ENCODE data around the gene HAO1.

Gene HAO1

DNA sequence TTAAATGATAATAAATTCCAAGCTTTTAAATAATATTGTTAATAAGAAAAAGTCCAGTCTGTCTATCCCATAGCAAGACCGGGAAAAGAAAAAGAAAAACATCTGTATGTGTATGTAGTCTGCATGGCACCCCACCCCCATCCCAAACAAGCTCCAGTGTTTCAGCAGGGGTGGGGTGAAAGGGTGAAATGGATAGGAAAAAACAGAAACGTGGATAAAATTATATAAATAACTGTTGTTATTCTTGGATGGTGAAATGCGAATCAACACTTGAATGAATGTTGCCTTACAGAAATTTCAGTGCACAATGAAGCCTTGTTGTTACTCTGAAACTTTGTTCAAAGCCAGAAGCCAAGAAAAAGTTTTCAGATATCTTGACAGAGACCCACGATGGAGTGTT, 31.4 kb downstream of the HAO1 start:
- TF ChIP-seq CTCF (IDR thresholded peaks at IDR 0.05; ENCODE audit: low read depth, low read length, missing control alignments) = no peak

GRCh38 chr20:7903429-7903828, 36.8 kb downstream of the HAO1 start:
- no peak overlapping the region for H3K4me3 ChIP-seq (ENCODE audit: low read depth, low read length)
- no peak for TF ChIP-seq CTCF (IDR thresholded peaks at IDR 0.05; ENCODE audit: low read depth, low read length, missing control alignments)
- DNase-seq (ENCODE audit: low read depth) = no peak

More for the DNA sequence above, 31.4 kb downstream of the HAO1 start:
- DNase-seq (ENCODE audit: low read depth) = no peak
- H3K4me3 ChIP-seq (ENCODE audit: low read depth, low read length) = no peak overlapping the region

GRCh38 chr20:7902879-7903278, 37.4 kb downstream of the HAO1 start:
- no peak for TF ChIP-seq CTCF (IDR thresholded peaks at IDR 0.05; ENCODE audit: low read depth, low read length, missing control alignments)
- no peak for DNase-seq (ENCODE audit: low read depth)
- no peak overlapping the region for H3K4me3 ChIP-seq (ENCODE audit: low read depth, low read length)

DNA sequence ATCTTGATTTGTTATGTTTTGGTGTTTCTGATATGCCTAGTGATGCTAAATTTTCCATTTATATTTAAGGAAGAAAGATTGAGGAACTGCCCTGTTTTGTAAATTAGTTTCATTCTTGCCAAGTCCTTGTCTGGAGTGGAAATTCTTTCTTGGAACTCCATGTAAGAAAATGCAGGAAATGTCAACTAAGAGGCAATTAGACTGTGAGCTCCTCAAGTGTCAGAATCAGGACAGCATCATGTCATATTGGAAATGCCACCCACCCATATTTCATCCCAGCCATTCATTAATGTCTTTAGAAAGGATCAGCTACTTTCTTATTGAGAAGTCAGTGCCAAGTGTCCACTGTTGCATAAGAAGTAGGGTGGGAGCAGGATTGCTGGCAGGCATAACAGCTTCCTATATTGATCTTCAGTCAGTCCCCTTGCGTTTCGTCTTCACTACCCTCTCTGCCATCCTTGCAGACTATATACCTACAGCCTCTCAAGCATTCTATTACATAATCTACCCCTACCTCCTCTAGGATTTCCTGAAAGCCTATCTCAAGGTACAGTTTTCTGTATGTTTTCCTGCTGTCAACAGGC, 42.4 kb downstream of the HAO1 start:
- TF ChIP-seq CTCF (IDR thresholded peaks at IDR 0.05; ENCODE audit: low read depth, low read length, missing control alignments) = no peak
- H3K4me3 ChIP-seq (ENCODE audit: low read depth, low read length) = no peak overlapping the region
- no peak for DNase-seq (ENCODE audit: low read depth)

DNA sequence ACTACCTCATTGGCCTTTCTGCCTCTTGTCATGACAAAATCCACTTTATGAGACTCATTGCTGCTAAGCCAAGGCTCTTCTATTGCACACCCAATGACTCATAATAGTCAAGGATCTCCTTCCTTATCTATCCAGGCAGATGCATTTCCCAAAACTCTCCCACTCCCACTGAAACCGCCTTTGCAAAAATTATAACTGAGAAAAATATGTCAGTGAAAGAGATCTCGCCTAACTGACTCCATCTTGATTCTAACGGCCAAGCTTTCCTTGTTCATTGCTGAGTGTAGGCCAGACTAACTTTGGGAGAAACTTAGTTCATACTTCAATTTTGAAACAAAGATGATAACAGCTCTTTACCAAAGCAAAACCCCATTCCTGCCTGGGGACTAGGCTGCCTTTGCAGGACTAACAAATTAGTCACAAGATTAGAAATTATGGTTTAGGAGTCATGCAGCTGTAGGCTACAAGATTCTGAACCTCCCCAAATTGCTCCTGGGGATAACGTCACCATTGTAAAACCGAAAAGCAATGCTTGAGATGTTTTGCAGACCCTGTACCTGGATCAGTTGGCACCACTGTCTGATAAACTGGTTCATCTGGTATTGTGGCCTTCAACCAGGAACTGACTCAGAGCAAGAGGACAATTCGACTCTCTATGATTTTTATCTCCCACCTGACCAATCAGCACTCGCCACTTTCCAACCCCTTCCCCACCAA, 47.1 kb downstream of the HAO1 start:
- DNase-seq (ENCODE audit: low read depth) = no peak
- TF ChIP-seq CTCF (IDR thresholded peaks at IDR 0.05; ENCODE audit: low read depth, low read length, missing control alignments) = no peak
- H3K4me3 ChIP-seq (ENCODE audit: low read depth, low read length) = no peak overlapping the region

DNA sequence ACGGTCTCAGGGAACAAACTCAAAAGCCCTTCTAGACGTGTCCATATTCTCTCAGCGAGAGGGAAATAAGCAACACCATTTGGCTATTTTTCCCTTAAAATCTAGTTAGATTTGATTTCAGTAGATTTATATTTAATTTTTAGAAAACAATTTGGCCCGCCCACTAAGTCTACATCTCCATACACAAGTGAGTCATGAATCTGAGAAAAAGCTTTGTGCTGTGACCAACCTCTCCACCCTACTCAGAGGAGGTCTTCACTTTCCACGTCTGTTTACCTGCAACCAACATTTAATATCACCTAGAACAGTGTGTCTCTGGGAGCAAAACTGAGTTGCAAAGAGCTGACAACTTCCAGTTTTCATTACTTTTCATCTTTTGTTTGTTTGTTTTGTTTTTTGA, 48.6 kb downstream of the HAO1 start:
- DNase-seq (ENCODE audit: low read depth) = no peak
- no peak for TF ChIP-seq CTCF (IDR thresholded peaks at IDR 0.05; ENCODE audit: low read depth, low read length, missing control alignments)
- H3K4me3 ChIP-seq (ENCODE audit: low read depth, low read length) = no peak overlapping the region

- no peak for TF ChIP-seq CTCF (IDR thresholded peaks at IDR 0.05; ENCODE audit: low read depth, low read length, missing control alignments)
- DNase-seq (ENCODE audit: low read depth) = no peak
- no peak overlapping the region for H3K4me3 ChIP-seq (ENCODE audit: low read depth, low read length)
Observed at GRCh38 chr20:7889736-7890135, 50.5 kb downstream of the HAO1 start.
